ENCODE data around the gene TLCD3B. TPM values are rescaled to one million over a fixed set of nuclear protein-coding genes. Genes with fewer than 3 reads are reported as not detected.
A peak's percentile ranks its signal among the peaks of the same experiment; 100 is the strongest.

Gene TLCD3B
- total RNA-seq, 6 donors from 2014 or later, result 0.14 TPM; not detected in 5

- DNase-seq, result no peak
- Histone ChIP-seq H3K9me3 (no peaks in the 10 kb centered on the region), H3K27ac (no peak overlapping the region), H3K36me3 (peaks cover 0 to 8% (median 4%) of the 10 kb centered on the region in 4 donors), H3K4me3 (no peak overlapping the region), H3K4me1 (peaks cover 13 to 38% (median 26%) of the 10 kb centered on the region in 4 donors), H3K27me3 (peaks cover 2 to 29% (median 22%) of the 10 kb centered on the region in 4 donors)
- TF ChIP-seq POLR2A (IDR thresholded peaks at IDR 0.05) (no peak), EP300 (IDR thresholded peaks at IDR 0.05) (no peak), POLR2AphosphoS5 (IDR thresholded peaks at IDR 0.05) (no peak), CTCF (IDR thresholded peaks at IDR 0.05) (no peak)
- WGBS, 2 donors, result 58 to 86% methylated on average over 5 to 11 of the region's 11 CpGs
- ATAC-seq (ENCODE audit: low FRiP score in 2 of 2), result no peak
Measured at GRCh38 chr16:30007378-30007895, 23.6 kb downstream of the TLCD3B start.

DNA sequence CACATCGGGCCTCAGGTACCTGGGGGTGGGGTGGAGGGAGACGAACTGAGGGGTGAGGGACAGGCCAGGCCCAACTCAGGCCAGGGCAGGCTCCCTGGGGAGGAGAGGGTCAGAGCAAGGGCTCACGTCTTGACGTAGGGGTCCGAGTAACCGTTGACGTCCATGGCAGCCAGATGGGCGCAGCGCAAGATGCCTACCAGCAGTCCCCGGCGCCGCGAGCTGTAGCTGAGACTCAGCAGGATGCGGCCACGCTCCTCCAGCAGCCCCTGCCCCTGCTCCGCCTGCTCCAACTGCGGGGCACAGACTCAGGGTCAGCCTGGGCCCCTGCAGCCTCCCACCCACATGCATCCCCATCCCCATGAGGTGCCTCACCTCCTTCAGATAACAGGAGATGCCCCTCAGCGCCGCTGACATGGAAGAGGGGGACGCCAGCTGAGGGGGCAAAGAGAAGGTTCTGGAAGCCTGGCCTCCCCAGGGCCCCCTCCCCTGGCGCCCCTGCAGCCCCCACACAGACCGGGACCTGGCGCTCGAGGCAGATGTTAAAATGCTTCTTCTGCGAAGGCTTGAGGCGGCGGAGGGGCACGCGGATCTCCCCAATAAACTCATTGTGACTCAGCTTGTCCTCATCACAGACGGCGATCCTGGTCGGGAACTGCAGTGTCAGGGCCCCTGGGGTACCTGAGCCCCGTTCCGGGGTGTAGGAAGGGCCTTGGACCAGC lies 24.3 kb downstream of the TLCD3B start:
- Histone ChIP-seq H3K27me3 (peaks cover 2 to 24% (median 20%) of the 10 kb centered on the region in 4 donors), H3K36me3 (peaks cover 0 to 12% (median 5%) of the 10 kb centered on the region in 4 donors), H3K4me1 (peaks cover 13 to 37% (median 26%) of the 10 kb centered on the region in 4 donors), H3K4me3 (no peak overlapping the region), H3K9me3 (no peaks in the 10 kb centered on the region), H3K27ac (no peak overlapping the region)
- WGBS, 2 donors, result 84 to 85% methylated on average over 26 to 34 of the region's 34 CpGs
- TF ChIP-seq POLR2A (IDR thresholded peaks at IDR 0.05) (no peak), POLR2AphosphoS5 (IDR thresholded peaks at IDR 0.05) (no peak), EP300 (IDR thresholded peaks at IDR 0.05) (no peak), CTCF (IDR thresholded peaks at IDR 0.05) (no peak)
- DNase-seq (peak in 1 of 2 donors; percentile 80), ATAC-seq (ENCODE audit: low FRiP score in 2 of 2) (no peak)

GRCh38 chr16:30006095-30006473 lies 25.0 kb downstream of the TLCD3B start:
- WGBS, 2 donors, result 73 to 94% methylated on average over 2 to 18 of the region's 18 CpGs
- H3K27me3 ChIP-seq, result peaks cover 2 to 17% (median 13%) of the 10 kb centered on the region in 4 donors
- peaks cover 0 to 20% (median 7%) of the 10 kb centered on the region in 4 donors for H3K36me3 ChIP-seq
- DNase-seq (peak in 1 of 2 donors; percentile 84), ATAC-seq (ENCODE audit: low FRiP score in 2 of 2) (no peak)
- H3K27ac ChIP-seq, result no peak overlapping the region
- no peaks in the 10 kb centered on the region for H3K9me3 ChIP-seq
- peaks cover 7 to 30% (median 20%) of the 10 kb centered on the region in 4 donors for H3K4me1 ChIP-seq
- no peak overlapping the region for H3K4me3 ChIP-seq
- no peak for TF ChIP-seq EP300 (IDR thresholded peaks at IDR 0.05)
- TF ChIP-seq POLR2AphosphoS5 (IDR thresholded peaks at IDR 0.05), result no peak
- TF ChIP-seq CTCF (IDR thresholded peaks at IDR 0.05), result no peak
- TF ChIP-seq POLR2A (IDR thresholded peaks at IDR 0.05), result no peak

GRCh38 chr16:30005341-30006094 lies 25.6 kb downstream of the TLCD3B start:
- peaks cover 2 to 24% (median 14%) of the 10 kb centered on the region in 4 donors for H3K4me1 ChIP-seq
- H3K4me3 ChIP-seq, result peak overlapping the region in 1 of 4 donors; percentile 18
- TF ChIP-seq POLR2A (IDR thresholded peaks at IDR 0.05) (no peak), CTCF (IDR thresholded peaks at IDR 0.05) (peak; percentile 72 to 82 (median 76))
- peak overlapping the region in 1 of 4 donors; percentile 58 for H3K27ac ChIP-seq
- 59 to 65% methylated on average over 14 to 19 of the region's 35 CpGs for WGBS, 2 donors
- ATAC-seq (ENCODE audit: low FRiP score in 2 of 2), result peak; percentile 61
- H3K27me3 ChIP-seq, result peaks cover 0 to 11% (median 7%) of the 10 kb centered on the region in 4 donors
- peaks cover 0 to 25% (median 11%) of the 10 kb centered on the region in 4 donors for H3K36me3 ChIP-seq
- peak in 1 of 2 donors; percentile 86 for DNase-seq
- H3K9me3 ChIP-seq, result no peaks in the 10 kb centered on the region

All from upper lobe of left lung (tissue), 6 donors.